Measurements from ENCODE around the gene SCFD2. TPM values are rescaled to one million over a fixed set of nuclear protein-coding genes. Genes with fewer than 3 reads are reported as not detected.
"Not testable (repeated sequence)": the region's sequence is repeated elsewhere in the genome, so short reads cannot be mapped to it uniquely, and the experiment has no call there.

SCFD2 gene
- total RNA-seq, 4 donors from 2014 or later, result 14.3 to 37.8 (median 27.7) TPM

GRCh38 chr4:53240573-53240972 lies 125.3 kb downstream of the SCFD2 start:
- no peak for TF ChIP-seq POLR2A (IDR thresholded peaks at IDR 0.05)
- TF ChIP-seq, protein P1, sequence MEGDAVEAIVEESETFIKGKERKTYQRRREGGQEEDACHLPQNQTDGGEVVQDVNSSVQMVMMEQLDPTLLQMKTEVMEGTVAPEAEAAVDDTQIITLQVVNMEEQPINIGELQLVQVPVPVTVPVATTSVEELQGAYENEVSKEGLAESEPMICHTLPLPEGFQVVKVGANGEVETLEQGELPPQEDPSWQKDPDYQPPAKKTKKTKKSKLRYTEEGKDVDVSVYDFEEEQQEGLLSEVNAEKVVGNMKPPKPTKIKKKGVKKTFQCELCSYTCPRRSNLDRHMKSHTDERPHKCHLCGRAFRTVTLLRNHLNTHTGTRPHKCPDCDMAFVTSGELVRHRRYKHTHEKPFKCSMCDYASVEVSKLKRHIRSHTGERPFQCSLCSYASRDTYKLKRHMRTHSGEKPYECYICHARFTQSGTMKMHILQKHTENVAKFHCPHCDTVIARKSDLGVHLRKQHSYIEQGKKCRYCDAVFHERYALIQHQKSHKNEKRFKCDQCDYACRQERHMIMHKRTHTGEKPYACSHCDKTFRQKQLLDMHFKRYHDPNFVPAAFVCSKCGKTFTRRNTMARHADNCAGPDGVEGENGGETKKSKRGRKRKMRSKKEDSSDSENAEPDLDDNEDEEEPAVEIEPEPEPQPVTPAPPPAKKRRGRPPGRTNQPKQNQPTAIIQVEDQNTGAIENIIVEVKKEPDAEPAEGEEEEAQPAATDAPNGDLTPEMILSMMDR (IDR thresholded peaks at IDR 0.05), result no peak
- Histone ChIP-seq H3K36me3 (no peaks in the 10 kb centered on the region), H3K27ac (no peak overlapping the region), H3K9me3 (peaks cover 0 to 5% (median 0%) of the 10 kb centered on the region in 3 donors), H3K4me1 (no peaks in the 10 kb centered on the region), H3K4me3 (no peak overlapping the region), H3K27me3 (no peaks in the 10 kb centered on the region)
- 85 to 88% methylated on average over 5 of the region's 5 CpGs for WGBS, 2 donors
- no peak for DNase-seq
- intact Hi-C loops (cut with DNase I), result no loop called here

- DNase-seq; intact Hi-C loops (cut with DNase I); H3K27ac ChIP-seq; H3K4me1 ChIP-seq; H3K27me3 ChIP-seq; H3K4me3 ChIP-seq; H3K36me3 ChIP-seq; H3K9me3 ChIP-seq: not testable (repeated sequence)
- no CpG with 5 or more reads among the region's 29 CpGs for WGBS, 2 donors
These were observed 127.5 kb downstream of the SCFD2 start for GRCh38 chr4:53238352-53238751.

- H3K27me3 ChIP-seq; H3K27ac ChIP-seq; H3K4me1 ChIP-seq; intact Hi-C loops (cut with DNase I); DNase-seq; H3K4me3 ChIP-seq; H3K9me3 ChIP-seq; H3K36me3 ChIP-seq: not testable (repeated sequence)
- WGBS, 2 donors, result no CpG with 5 or more reads among the region's 26 CpGs
These were observed 128.1 kb downstream of the SCFD2 start for GRCh38 chr4:53237811-53238210.

GRCh38 chr4:53236624-53237023 lies 129.2 kb downstream of the SCFD2 start:
- 100% methylated on average over 2 of the region's 2 CpGs; no CpG with 5 or more reads in 1 of the 2 donors for WGBS, 2 donors
- H3K27ac ChIP-seq; DNase-seq; H3K4me3 ChIP-seq; intact Hi-C loops (cut with DNase I); H3K27me3 ChIP-seq; H3K36me3 ChIP-seq; H3K4me1 ChIP-seq; H3K9me3 ChIP-seq: not testable (repeated sequence)

- TF ChIP-seq POLR2A (IDR thresholded peaks at IDR 0.05), result no peak
- TF ChIP-seq, protein P1 (IDR thresholded peaks at IDR 0.05), result no peak
- Histone ChIP-seq H3K4me1 (no peaks in the 10 kb centered on the region), H3K36me3 (no peaks in the 10 kb centered on the region), H3K27ac (no peak overlapping the region), H3K9me3 (no peaks in the 10 kb centered on the region), H3K27me3 (no peaks in the 10 kb centered on the region), H3K4me3 (no peak overlapping the region)
- DNase-seq, result no peak
- 70 to 90% methylated on average over 4 of the region's 4 CpGs for WGBS, 2 donors
- intact Hi-C loops (cut with DNase I), result no loop called here
These were observed 130.3 kb downstream of the SCFD2 start for GRCh38 chr4:53235547-53235946.

GRCh38 chr4:53234669-53235068 lies 131.2 kb downstream of the SCFD2 start:
- Histone ChIP-seq H3K27ac (no peak overlapping the region), H3K27me3 (no peaks in the 10 kb centered on the region), H3K36me3 (no peaks in the 10 kb centered on the region), H3K4me3 (no peak overlapping the region), H3K9me3 (no peaks in the 10 kb centered on the region), H3K4me1 (no peaks in the 10 kb centered on the region)
- no peak for TF ChIP-seq POLR2A (IDR thresholded peaks at IDR 0.05)
- TF ChIP-seq, protein P1 (IDR thresholded peaks at IDR 0.05), result no peak
- no peak for DNase-seq
- 86 to 90% methylated on average over 5 of the region's 5 CpGs for WGBS, 2 donors
- intact Hi-C loops (cut with DNase I), result no loop called here

- H3K9me3 ChIP-seq, result no peaks in the 10 kb centered on the region
- no peaks in the 10 kb centered on the region for H3K36me3 ChIP-seq
- TF ChIP-seq, protein P1 (IDR thresholded peaks at IDR 0.05), result no peak
- TF ChIP-seq POLR2A (IDR thresholded peaks at IDR 0.05), result no peak
- H3K27ac ChIP-seq, result no peak overlapping the region
- intact Hi-C loops (cut with DNase I), result no loop called here
- H3K4me1 ChIP-seq, result no peaks in the 10 kb centered on the region
- DNase-seq, result no peak
- no peak overlapping the region for H3K4me3 ChIP-seq
- H3K27me3 ChIP-seq, result no peaks in the 10 kb centered on the region
These were observed 131.8 kb downstream of the SCFD2 start for GRCh38 chr4:53234111-53234510.
